Activated CD4-positive, alpha-beta T cell treated with anti-CD3 and anti-CD28 coated beads for 24 hours (primary cell): ENCODE measurements around the gene NEK11.

Experiments used
- DNase-seq, 2 donors: peaks; one replicate each; pipeline ENCODE4 v3.0.0-alpha.2; 2020; ENCODE audit warnings: low read depth in 2 of 2

Gene NEK11

GRCh38 chr3:131140891-131141290 is 114.2 kb downstream of the NEK11 start:
- DNase-seq, result no peak

- no peak for DNase-seq
These were observed 115.1 kb downstream of the NEK11 start for GRCh38 chr3:131141770-131142169.

DNA sequence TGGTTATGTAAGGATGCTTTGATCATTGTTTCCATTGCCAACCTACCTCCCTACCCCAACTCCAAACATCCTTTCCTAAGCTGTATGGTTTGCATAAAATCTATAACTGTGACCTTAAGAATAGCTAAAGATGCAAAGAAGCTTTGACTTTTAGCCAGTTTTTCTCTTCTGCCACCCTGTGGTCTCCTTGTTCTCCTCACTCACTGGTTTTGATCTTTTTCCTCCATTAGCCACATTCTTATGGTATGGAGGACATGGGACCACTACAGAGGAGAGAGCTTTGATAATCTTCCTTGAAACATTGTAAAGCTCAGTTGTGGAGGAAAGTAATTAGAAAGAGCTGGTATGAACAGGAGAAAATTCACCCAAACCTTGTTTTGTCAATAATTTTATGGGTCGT is 115.9 kb downstream of the NEK11 start:
- no peak for DNase-seq

GRCh38 chr3:131143802-131144201 is 117.1 kb downstream of the NEK11 start:
- no peak for DNase-seq

- no peak for DNase-seq
These were observed 120.9 kb downstream of the NEK11 start for GRCh38 chr3:131147534-131147933.

GRCh38 chr3:131158434-131158833 is 131.8 kb downstream of the NEK11 start:
- DNase-seq, result no peak

DNA sequence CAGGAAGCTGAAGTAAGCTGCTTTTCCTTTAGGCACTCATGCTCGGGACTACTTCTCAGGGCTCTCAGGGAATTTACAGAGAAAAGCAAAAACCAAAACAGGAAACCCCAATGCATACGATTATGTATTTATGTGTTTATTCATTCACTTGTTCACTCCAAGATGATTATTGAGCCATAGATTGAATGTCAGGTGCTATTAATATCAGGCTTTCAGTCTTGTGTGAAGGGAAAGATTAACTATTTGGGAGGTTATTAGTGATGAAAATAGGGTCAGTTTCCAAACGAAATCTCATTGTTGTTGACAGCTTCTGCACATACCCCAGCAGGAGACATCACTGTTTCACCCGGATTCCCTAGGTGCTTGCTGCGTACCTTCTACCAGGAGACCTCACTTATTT is 135.8 kb downstream of the NEK11 start:
- DNase-seq, result no peak

DNA sequence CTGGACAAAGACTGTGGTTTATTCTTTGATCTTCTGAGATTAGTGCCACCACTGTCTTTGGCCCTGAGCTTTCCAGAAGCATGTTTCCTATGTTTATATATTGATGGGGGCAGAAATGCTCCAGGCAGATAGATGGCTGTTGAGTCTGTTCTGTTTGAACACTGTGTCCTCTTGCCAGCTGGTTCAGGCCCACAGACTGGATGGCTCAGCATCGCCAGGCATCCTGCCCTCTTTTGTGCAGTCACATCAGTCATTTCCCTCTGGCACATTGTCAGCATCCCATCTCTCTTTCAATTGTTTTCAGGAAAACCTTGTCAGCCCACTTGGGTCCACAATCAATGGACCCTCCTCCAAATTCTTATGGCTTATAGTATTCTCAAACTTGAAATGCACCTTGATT is 141.2 kb downstream of the NEK11 start:
- DNase-seq, result no peak

GRCh38 chr3:131169331-131169730 is 142.7 kb downstream of the NEK11 start:
- DNase-seq, result no peak

DNA sequence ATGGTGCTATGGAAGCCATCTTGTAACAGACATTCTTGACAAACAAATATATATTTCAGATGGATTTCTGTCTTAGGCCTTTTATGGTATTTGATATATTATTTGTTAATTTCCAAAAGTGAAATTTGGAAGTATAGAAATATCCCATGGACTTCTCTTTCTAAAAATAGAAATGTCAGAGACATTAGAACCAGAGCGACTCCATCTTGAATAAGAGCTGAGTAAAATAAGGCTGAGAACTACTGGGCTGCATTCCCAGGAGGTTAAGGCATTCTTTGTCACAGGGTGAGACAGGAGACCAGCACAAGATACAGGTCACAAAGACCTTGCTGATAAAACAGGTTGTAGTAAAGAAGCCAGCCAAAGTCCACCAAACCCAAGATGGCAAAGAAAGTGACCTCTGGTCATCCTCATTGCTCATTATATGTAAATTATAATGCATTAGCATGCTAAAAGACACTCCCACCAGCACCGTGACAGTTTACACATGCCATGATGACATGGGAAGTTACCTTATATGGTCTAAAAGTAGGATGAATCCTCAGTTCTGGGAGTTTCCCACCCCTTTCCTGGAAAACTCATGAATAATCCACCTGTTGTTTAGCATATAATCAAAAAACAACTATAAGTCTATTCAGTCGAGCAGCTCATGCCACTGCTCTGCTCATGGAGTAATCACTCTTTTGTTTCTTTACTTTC is 146.0 kb downstream of the NEK11 start:
- no peak for DNase-seq

GRCh38 chr3:131174752-131175151 is 148.1 kb downstream of the NEK11 start:
- DNase-seq, result no peak

DNA sequence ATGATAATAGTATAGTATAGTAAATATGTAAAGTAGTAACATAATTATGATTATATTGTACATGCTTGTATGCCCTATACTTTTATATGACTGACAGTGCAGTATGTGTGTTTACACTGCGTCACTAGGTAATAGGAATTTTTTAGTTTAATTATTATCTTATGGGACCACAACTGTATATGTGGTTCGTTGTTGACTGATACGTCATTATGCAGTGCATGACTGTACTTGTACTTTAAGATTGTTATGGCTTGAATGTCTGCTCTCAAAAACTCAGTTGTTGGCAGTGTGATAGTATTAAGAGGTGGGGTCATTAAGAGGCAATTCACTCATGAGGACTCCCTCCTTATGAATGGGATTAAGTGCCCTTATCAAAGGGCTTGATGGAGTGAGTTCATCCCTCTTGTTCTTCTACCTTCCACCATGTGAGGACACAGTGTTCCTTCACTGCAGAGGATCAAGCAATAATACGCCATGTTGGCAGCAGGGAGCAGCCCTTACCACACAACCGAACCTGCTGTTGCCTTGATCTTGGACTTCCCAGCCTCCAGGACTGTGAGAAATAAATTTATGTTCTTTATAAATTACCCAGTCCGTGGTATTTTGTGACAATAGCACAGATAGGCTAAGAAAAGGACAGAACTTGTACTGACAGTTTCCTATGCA is 152.2 kb downstream of the NEK11 start:
- no peak for DNase-seq

DNA sequence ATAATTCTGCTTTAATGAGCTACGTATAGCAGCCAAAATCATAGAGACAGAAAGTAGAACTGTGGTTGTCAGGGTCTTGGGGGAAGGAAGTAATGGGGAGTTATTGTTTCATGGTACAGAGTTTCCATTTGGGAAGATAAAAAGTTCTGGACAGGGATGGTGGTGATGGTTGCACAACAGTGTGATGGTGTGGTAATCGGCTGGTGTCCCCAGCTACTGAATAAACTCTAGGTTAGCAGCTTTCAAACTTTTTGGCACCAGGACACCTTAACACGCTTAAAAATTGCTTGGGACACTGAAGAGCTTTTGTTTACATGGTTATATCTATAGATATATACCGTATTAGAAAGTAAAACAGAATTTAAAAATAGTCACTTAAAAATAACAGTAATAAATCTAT is 166.0 kb downstream of the NEK11 start:
- no peak for DNase-seq

- DNase-seq, result no peak
These were observed 167.1 kb downstream of the NEK11 start for GRCh38 chr3:131193641-131194238.

DNA sequence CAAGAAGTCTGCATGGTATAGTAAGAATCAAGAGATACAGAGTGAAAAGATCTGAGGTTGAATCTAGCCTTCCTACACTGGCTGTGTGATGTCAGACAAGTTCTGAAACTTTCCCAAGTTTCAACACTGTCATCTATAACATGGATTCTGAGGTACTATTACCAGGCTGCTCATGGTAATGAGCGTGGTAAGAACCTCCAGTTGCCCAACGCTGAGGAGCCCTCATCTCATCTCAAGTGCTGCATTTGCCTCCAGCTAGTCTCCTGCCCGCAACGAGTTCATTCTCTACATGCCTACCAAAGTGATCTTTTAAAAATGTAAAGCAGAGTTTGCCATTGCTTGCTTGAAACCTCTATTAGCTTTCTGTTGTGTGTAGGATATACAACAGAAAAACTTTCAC is 168.1 kb downstream of the NEK11 start:
- no peak for DNase-seq

GRCh38 chr3:131200636-131201199 is 174.0 kb downstream of the NEK11 start:
- DNase-seq, result no peak

- no peak for DNase-seq
These were observed 189.7 kb downstream of the NEK11 start for GRCh38 chr3:131216330-131216729.

DNA sequence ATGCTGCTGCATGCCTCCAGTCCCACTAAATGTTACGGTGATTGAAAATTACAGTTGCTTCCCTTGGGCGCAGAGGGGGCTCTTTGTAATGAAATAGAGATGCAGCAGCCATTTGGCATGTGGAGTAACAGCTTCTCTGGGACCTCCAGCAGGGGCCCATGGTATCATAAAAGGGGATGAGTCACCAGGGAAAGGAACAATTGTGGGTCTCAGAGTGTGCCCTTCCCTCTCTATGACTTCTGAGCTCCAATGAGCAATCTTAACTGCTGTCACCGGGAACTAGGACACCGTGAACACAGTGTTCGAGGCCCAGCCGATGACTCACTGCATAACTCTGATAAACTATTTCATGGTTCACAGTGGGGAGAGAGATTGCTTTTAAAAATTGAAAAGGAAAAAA is 190.1 kb downstream of the NEK11 start:
- no peak for DNase-seq

DNA sequence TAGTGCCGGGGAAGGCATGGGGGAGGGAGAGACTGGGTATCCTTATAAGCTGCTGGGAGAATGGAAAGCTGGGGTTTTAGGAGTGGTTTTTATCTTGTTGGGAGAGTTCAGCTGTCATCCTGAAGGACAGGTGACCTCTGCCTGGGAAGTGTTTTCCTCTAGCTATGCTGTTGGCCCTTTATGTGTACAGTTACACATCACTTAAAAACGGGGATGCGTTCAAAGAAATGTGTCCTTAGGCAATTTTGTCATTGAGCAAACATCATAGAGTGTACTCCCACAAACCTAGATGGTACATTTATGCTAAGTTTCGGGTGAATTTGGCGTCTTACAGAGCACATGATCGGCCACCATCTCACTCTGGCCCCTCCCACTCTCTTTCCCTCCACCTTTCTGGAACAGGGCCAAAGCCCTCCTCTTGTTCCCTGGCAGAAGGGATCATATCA is 190.6 kb downstream of the NEK11 start:
- no peak for DNase-seq

DNA sequence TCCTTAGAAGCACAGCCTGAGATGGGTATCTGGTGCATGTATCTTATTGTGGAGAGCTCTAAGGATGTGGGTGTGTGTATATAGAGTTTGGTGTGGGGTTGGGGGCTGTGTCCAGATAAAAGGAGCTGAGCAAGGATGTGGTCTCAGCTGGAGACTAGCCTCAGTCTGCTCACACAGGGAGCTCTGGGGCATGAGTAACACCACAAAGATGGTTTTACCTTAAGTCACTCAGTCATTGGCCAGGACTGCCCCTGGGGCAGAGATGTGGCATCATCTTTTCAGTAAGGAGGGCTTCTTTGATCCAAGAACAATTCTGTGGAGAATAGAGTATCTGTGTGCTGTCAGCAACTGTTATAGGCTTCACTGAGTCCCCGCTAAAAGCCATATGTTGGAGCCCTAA is 191.5 kb downstream of the NEK11 start:
- DNase-seq, result no peak

DNA sequence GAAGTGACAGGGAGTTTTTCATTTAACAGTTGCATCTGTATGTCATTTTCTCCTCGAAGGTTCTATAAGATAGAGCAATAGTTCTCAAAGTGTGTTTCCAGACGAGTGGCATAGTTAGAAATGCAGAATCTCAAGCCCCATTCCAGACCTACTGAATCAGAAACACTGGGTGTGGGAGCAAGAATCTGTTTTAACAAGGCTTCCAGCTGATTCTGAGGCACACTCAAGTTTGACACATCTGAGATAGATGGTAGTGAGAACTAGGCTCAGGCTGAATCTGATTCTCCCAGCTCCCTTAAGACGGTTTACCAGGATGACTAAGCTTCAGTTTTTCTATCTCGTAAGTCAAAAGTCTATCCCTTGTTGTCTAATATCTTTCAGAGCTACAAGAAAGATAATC is 195.1 kb downstream of the NEK11 start:
- DNase-seq, result no peak

DNA sequence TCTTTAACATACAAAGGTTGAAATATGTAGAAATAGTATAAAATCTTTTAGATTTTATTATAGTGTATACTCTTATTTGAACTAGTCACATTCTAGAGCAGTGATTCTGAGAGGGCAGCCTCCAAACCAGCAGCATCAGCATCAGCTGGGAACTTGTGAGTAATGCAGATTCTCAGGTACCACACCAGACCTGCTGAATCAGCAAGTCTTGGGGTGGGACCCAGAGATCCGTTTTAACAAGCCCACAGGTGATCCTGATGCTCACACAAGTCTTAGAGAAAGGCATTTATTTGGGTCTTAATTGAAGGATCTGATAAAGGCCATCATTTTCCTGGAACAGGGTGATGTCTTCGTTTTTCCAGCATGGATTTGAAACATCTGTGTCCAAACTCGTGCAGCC is 195.9 kb downstream of the NEK11 start:
- DNase-seq, result no peak
